HG02885 (cell line): ENCODE measurements around the gene NPIPB6.

Source experiments
- ATAC-seq: cut with Tn5 transposase; IDR thresholded peaks from one replicate; pipeline ENCODE4 v1.9.1; 2021; ENCODE audit warnings: mild to moderate bottlenecking; ENCODE audit not compliant: unreplicated experiment, poor library complexity

Gene NPIPB6

GRCh38 chr16:28324887-28325279, 38.4 kb downstream of the NPIPB6 start:
- ATAC-seq, result no peak

DNA sequence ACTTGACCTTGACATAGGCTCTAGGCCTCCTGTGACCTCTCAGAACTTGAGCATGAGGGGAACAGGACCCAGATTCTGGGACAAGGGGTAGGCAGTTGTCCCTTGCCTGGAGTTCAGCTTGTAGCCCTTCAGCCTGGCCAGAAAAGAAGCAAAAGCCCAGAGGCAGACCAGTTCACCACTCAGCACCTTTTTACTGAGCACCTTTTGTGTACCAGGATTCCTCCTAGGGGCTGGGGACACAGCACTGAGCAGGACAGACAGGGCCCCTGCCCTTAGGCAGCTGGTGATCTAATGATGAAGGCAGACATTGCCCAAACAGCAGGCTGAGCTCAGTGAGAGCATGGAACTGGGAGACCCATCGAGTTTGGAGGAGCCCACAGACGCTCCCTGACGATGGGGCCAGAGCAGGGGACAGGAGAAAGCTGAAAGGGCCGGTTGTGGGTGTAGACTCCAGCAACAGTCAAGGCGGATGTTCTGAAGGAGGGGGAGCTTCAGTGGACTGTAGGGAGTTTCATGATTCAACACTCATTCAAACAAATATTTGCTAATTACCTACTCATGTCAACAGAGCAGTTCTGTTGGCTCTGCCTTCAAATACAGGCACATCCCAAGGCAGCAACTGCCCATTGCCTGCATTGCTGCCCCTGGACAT, 38.9 kb downstream of the NPIPB6 start:
- no peak for ATAC-seq

- ATAC-seq, result no peak
Observed at GRCh38 chr16:28321700-28322411, 41.5 kb downstream of the NPIPB6 start.

GRCh38 chr16:28320741-28321140, 42.6 kb downstream of the NPIPB6 start:
- no peak for ATAC-seq

GRCh38 chr16:28320023-28320561, 43.2 kb downstream of the NPIPB6 start:
- ATAC-seq, result no peak

DNA sequence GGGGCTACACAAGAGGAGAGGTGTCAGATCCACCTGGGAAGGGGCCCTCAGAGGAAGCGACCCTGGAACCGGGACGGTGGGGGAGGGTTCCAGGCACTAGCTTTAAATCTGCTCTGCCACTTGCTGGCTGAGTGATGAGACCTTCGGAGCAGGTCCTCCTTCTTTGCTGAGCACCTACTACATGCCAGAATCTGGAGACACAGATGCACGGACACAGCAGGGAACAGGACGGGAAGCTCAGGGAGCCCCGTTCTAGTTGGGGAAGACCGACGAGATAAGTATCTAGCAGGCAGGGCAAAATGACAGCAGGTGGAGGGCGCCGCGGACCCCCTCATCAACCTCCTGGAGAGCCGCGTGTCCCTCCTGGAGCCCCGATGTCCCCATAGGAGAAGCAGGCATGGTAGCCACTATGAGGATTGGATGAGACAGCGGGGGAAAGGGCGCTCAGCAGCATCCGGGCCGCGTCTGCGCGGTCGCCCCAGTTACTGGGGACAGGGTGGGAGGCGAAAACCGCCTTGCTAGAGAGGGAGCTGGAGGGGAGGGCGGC, 43.8 kb downstream of the NPIPB6 start:
- ATAC-seq, result no peak

DNA sequence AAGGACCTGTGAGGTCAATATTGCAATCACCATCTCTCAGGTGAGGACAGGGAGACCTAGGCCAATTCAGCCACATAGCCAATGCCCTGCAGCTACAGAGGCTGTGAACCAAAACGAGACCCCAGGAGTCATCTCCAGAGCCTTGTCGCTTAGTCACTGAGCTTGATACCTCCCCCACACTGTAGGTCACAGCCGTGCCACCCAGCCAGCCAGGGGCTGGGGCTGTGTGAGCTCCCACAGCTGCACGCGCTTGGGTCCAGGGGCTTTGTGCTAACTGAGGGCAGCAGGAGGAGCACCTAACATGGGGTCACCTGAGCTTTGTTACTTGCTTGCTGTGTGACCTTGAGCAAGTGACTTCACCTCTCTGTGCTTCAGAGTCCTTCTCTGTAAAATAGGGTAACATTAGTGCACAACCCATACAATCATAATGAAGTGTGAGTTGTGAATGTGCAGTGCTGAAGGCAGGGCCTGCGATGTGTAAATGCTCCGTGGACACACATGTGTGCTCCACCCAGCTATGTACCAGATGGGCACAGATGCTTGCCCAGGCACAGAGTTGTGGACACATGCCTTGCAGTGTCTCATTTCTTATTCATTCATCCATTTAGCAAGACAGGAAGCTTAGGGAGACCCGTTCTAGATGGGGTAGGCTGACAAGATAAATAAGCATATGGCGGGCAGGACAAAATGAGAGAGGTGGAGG, 45.1 kb downstream of the NPIPB6 start:
- no peak for ATAC-seq

- no peak for ATAC-seq
Observed at GRCh38 chr16:28317040-28317880, 46.0 kb downstream of the NPIPB6 start.

DNA sequence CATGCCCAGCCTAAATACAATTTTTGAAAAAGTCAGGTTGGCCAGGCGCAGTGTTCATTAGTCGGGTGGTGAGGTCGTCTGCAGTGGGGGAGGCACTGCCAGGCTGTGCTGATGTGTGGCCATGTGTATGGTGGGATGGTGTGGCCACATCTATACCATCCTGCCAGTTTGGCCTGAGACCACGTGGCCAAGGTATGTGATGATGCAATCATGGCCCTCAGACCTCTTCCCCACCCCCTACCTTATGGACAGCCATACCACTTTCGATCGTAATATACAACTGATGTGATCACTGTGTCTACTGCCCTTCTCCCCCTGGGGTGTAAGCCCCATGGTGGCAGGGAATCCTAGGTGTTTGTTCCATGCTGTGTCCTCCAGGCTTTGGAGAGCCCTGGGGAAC, 47.3 kb downstream of the NPIPB6 start:
- no peak for ATAC-seq

DNA sequence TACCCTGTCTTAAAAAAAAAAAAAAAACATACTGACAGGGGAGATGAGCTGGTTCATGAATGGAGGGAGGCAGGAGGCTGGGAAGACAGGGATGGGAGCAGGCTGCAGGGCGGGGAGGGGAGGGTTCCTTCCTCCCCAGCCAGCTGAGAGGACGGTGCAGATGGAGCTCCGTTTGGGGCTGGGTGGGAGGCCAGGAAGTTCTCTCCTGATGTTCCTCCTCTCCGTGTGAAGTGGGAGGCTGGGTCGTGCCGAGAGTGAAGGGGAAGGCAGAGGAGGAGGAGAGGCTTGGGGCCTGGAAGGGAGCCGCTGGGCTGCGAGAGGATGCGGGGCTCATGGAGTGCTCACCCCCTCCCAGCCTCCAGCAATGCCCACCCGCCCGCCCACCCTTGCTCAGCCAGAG, 49.7 kb downstream of the NPIPB6 start:
- no peak for ATAC-seq

DNA sequence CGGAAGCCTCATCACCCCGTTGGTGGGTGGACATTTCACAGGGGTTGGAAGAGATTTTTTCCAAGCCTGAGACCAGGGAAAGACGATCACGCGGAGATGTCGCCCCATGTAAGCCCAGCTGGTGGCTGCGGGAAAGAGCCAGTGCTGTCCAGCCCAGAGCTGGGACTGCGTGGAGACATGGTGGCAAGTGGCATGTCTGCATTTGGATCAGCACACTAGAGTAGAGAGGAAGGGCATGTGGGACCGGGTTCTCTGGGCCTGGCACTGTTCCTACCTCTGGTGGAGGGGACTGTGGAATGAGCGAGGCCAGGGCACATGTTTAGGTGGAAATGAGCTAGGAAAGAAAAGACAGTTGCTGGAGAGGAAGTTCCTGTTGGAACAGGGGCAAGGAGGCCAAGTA, 51.0 kb downstream of the NPIPB6 start:
- no peak for ATAC-seq

- ATAC-seq, result no peak
Observed at GRCh38 chr16:28311913-28312312, 51.4 kb downstream of the NPIPB6 start.

GRCh38 chr16:28311413-28311812, 51.9 kb downstream of the NPIPB6 start:
- no peak for ATAC-seq

GRCh38 chr16:28310796-28311195, 52.5 kb downstream of the NPIPB6 start:
- ATAC-seq, result no peak

DNA sequence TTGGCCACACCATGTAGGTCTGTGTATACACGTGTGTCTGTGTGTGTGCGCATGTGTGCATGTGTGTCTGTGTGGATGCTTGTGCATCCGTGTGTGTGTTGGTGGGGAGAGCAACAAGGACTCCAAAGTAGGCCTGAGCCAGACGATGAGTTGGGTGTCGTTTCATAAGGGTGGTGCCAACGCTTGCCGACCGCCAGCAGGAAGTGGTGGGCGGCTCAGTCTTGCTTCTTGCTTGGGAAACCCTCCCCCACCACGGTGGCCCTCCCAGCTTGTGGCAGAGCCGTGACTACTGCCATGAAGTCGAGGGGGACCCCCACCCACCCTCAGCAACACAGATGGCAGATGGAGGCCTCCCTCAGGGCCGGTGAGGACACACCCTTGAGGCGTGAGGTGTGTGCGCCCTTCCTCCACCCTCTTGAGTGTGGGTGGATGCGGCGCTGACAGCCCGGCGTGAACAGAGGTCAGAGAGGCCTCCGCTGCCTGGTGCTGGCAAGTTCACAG, 53.4 kb downstream of the NPIPB6 start:
- ATAC-seq, result no peak

GRCh38 chr16:28308794-28309584, 54.3 kb downstream of the NPIPB6 start:
- no peak for ATAC-seq

DNA sequence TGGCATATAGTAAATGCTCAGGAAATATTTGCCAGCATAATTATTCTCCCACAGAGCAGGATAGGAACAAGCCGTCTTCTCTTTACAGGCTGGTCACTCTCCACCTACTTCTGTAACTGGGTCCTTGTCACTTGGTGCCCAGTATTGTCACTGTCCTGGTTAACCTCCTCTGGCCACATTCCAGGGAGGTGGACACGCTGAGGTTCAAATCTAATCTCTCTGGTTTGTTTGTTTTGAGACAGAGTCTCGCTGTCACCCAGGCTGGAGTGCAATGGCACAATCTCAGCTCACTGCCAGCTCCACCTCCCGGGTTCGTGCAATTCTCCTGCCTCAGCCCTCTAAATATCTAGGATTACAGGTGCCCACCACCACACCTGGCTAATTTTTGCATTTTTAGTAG, 55.4 kb downstream of the NPIPB6 start:
- no peak for ATAC-seq

- ATAC-seq, result no peak
Observed at GRCh38 chr16:28304214-28304613, 59.1 kb downstream of the NPIPB6 start.

GRCh38 chr16:28303132-28303531, 60.2 kb downstream of the NPIPB6 start:
- ATAC-seq, result no peak
